Loucy (cell line): ENCODE results near the gene TENM4.

Experiments
- EZH2phosphoT487 ChIP-seq: fragments of 200-600 bp; IDR thresholded peaks from 2 replicates; pipeline ENCODE4 v1.6.1; 2018; ENCODE audit warnings: antibody characterized with exemption, mild to moderate bottlenecking, moderate library complexity, borderline replicate concordance
- TF ChIP-seq, protein P1 (sequence below): fragments of 200-600 bp; sonication (generic); conservative IDR thresholded peaks from 2 replicates; pipeline ENCODE4 v1.5.1; 2014; ENCODE audit warnings: mild to moderate bottlenecking, antibody characterized with exemption, low read length

DNA sequence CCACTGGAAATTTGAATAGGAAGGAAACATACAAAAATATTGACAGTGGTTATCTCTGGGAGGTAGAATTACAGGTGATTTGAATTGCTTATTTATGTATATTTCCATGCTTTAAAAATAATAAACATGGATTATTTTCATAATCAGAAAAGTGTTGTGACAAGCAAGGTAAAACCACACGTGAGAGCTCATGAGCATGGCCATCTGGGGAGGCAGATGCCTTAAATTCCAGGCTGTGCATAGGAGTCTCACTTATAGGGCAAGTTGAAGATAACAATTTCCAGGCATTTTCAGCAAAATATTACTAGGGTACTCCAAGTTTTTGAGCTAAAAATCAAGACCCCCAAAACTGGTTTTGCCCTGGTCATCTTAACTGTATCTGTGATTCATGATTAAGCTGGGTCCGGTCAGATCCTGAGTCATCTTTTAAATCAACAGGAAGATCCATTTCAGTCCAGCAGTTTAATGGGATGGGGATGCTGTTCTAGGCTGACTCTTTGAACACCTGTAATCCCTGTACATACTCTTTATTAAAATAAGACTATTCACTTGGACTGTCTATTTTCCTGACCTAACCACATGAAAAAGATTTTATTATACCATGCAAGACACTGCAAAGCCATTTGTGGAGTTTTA lies 750.4 kb downstream of the TENM4 start:
- TF ChIP-seq, protein P1, sequence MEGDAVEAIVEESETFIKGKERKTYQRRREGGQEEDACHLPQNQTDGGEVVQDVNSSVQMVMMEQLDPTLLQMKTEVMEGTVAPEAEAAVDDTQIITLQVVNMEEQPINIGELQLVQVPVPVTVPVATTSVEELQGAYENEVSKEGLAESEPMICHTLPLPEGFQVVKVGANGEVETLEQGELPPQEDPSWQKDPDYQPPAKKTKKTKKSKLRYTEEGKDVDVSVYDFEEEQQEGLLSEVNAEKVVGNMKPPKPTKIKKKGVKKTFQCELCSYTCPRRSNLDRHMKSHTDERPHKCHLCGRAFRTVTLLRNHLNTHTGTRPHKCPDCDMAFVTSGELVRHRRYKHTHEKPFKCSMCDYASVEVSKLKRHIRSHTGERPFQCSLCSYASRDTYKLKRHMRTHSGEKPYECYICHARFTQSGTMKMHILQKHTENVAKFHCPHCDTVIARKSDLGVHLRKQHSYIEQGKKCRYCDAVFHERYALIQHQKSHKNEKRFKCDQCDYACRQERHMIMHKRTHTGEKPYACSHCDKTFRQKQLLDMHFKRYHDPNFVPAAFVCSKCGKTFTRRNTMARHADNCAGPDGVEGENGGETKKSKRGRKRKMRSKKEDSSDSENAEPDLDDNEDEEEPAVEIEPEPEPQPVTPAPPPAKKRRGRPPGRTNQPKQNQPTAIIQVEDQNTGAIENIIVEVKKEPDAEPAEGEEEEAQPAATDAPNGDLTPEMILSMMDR = no peak
- TF ChIP-seq EZH2phosphoT487 = no peak
